WI38 (cell line): ENCODE results near the gene SORBS2.

Source experiments
- H3K4me3 ChIP-seq: 2 replicates; pipeline ENCODE4 v1.5.1; 2011; ENCODE audit warnings: low read depth, mild to moderate bottlenecking, control low read depth, low read length
- CTCF ChIP-seq: IDR thresholded peaks from 2 replicates; pipeline ENCODE4 v1.5.1; 2012; ENCODE audit warnings: low read depth, mild to moderate bottlenecking, control low read depth, low read length

The SORBS2 gene

GRCh38 chr4:185582651-185583400 is 229.2 kb downstream of the SORBS2 start:
- no peak overlapping the region for H3K4me3 ChIP-seq
- TF ChIP-seq CTCF = no peak

- no peak for TF ChIP-seq CTCF
Observed at GRCh38 chr4:185580699-185581098, 231.3 kb downstream of the SORBS2 start.

GRCh38 chr4:185578284-185578683 is 233.7 kb downstream of the SORBS2 start:
- no peak for TF ChIP-seq CTCF
- H3K4me3 ChIP-seq = no peak overlapping the region

More at GRCh38 chr4:185580699-185581098, 231.3 kb downstream of the SORBS2 start:
- H3K4me3 ChIP-seq = no peak overlapping the region

- no peak overlapping the region for H3K4me3 ChIP-seq
- no peak for TF ChIP-seq CTCF
Observed at GRCh38 chr4:185576962-185577950, 234.7 kb downstream of the SORBS2 start.

- no peak overlapping the region for H3K4me3 ChIP-seq
- TF ChIP-seq CTCF = no peak
Observed at GRCh38 chr4:185576314-185576961, 235.6 kb downstream of the SORBS2 start.

- no peak overlapping the region for H3K4me3 ChIP-seq
Observed at GRCh38 chr4:185573651-185574199, 238.3 kb downstream of the SORBS2 start.

More at GRCh38 chr4:185573651-185574199, 238.3 kb downstream of the SORBS2 start:
- TF ChIP-seq CTCF = no peak
